ENCODE results near the gene SP1. TPM values are rescaled to one million over a fixed set of nuclear protein-coding genes. Genes with fewer than 3 reads are reported as not detected.

Gene SP1
- total and polyA plus RNA-seq, 2 of the 4 experiments (the other 2 are of a cell fraction) = 19.7 to 53.6 TPM

DNA sequence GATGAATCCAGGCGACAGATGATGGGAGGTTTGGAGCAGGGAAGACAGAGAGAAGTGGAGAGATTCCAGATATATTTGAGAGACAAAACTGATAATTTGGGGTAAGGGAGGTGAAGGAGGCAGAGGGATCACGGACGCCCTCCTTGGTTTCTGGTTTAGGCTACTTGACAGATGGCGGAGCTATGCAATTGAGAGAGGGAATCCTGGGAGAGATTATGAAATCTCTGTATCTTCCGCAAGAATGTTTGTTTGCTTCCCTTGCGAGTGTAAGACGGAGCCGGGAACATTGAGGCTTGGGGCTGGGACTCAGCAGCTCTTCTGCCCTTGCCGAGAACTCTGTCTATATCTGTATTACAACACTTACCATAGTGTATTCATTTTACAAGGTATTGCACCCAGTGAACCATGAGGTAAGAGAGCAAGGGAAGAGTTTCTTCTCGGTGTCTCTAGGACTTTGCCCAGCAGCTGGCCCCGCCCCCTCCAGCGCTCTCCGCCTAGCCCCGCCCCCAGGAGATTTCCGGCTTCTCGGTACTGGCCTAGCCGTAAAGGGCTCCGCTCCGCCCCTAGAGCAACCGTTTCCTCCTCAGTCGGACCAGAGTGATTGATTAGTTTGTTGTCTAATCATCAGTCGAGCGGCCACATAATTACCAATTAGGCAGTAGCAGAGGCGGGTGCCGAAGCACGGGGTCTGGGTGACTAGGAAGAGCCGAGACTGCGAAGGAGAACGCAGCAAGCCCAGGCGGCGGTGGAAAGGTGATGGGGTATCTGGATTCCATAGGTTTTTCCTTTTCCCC, 61.3 kb downstream of the SP1 start, which contains the start of gene PRR13:
Gene PRR13 (plus strand): TSS at position 695 of the 794 bp plus-strand sequence. CDS start 981 bp downstream, outside the sequence.
- peak within 1 kb of the TSS; percentile 88 for H3K9ac ChIP-seq (ENCODE audit: low read depth, low read length)
- H2AFZ ChIP-seq (replicated peaks; ENCODE audit: low read length, poor library complexity) = peak within 1 kb of the TSS; percentile 87
- intact Hi-C loops (cut with micrococcal nuclease) (no loop called here), in situ Hi-C loops (cut with MboI; ENCODE audit: low sequenced_read_pairs) (no loop called here), dilution Hi-C loops (cut with HindIII; ENCODE audit: low sequenced_read_pairs, unreplicated experiment) (no loop called here)
- ATAC-seq (ENCODE audit: low read depth) (peak; percentile 99), DNase-seq (peak; percentile 99)
- H4K20me1 ChIP-seq (ENCODE audit: insufficient read depth, low read length) = no peaks in the 10 kb centered on the region
- H4K8ac ChIP-seq (ENCODE audit: low read depth in 2 of 2, low read length in 2 of 2) = peak within 1 kb of the TSS; percentile 65 to 96
- peak within 1 kb of the TSS; percentile 52 for H2BK20ac ChIP-seq (ENCODE audit: low read depth, low read length)
- peak within 1 kb of the TSS; percentile 77 for H2BK120ac ChIP-seq (ENCODE audit: low read depth, low read length)
- H3K27ac ChIP-seq (ENCODE audit: insufficient read depth, low read length) = peak within 1 kb of the TSS; percentile 92
- TF ChIP-seq MAZ (IDR thresholded peaks at IDR 0.05; ENCODE audit: borderline replicate concordance, low read depth, low read length) = peak; percentile 38; the same call in 1 of the 2 replicates
- TF ChIP-seq, protein P1, sequence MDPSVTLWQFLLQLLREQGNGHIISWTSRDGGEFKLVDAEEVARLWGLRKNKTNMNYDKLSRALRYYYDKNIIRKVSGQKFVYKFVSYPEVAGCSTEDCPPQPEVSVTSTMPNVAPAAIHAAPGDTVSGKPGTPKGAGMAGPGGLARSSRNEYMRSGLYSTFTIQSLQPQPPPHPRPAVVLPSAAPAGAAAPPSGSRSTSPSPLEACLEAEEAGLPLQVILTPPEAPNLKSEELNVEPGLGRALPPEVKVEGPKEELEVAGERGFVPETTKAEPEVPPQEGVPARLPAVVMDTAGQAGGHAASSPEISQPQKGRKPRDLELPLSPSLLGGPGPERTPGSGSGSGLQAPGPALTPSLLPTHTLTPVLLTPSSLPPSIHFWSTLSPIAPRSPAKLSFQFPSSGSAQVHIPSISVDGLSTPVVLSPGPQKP (IDR thresholded peaks at IDR 0.05; ENCODE audit: borderline replicate concordance, low read depth, low read length) = no peak
- TF ChIP-seq POLR2A (IDR thresholded peaks at IDR 0.05; ENCODE audit: low read depth, low read length) = peak; percentile 92
- TF ChIP-seq RAD21 (IDR thresholded peaks at IDR 0.05; ENCODE audit: low read length) = no peak
- TF ChIP-seq MXI1 (IDR thresholded peaks at IDR 0.05; ENCODE audit: borderline replicate concordance, low read depth, low read length) = peak; percentile 40; the same call in 1 of the 2 replicates
- TF ChIP-seq CEBPB (IDR thresholded peaks at IDR 0.05; ENCODE audit: low read depth, low read length) = peak; percentile 89
- TF ChIP-seq, protein P2, sequence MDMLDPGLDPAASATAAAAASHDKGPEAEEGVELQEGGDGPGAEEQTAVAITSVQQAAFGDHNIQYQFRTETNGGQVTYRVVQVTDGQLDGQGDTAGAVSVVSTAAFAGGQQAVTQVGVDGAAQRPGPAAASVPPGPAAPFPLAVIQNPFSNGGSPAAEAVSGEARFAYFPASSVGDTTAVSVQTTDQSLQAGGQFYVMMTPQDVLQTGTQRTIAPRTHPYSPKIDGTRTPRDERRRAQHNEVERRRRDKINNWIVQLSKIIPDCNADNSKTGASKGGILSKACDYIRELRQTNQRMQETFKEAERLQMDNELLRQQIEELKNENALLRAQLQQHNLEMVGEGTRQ (IDR thresholded peaks at IDR 0.05; ENCODE audit: low read depth, low read length) = peak; percentile 61; the same call in 1 of the 2 replicates
- peak within 1 kb of the TSS; percentile 97 for H3K23ac ChIP-seq (ENCODE audit: low read depth, low read length)
- H3K4ac ChIP-seq (ENCODE audit: low read depth, low read length) = peak within 1 kb of the TSS; percentile 93
- H3K14ac ChIP-seq (replicated peaks; ENCODE audit: low read depth, low read length) = peak within 1 kb of the TSS; percentile 98
- peak within 1 kb of the TSS; percentile 95 for H4K5ac ChIP-seq (ENCODE audit: low read depth, low read length)
- H3K4me1 ChIP-seq (ENCODE audit: control insufficient read depth, insufficient read depth, low read length) = peaks cover 8% of the 10 kb centered on the region
- H4K91ac ChIP-seq (ENCODE audit: insufficient read depth, low read depth, low read length) = peak within 1 kb of the TSS; percentile 79
- POLR2A ChIA-PET (ENCODE audit: unreplicated experiment) = interaction anchor here (0.5 to 0.8 kb wide), 3 partner anchors 14 to 189 kb away, joined by 3 to 4 read pairs (median 4); no protein-coding TSS in a partner anchor
- H3K9me3 ChIP-seq (ENCODE audit: control insufficient read depth, insufficient read depth, low read length) = no peaks in the 10 kb centered on the region
- H2AK9ac ChIP-seq (replicated peaks; ENCODE audit: low read depth, low read length, poor library complexity) = peak within 1 kb of the TSS; percentile 92
- 5% methylated on average over 7 of the region's 31 CpGs; no CpG with 5 or more reads in 1 of the 2 experiments for WGBS, 2 experiments (ENCODE audit: extremely low coverage in 2 of 2, insufficient read length in 1 of 2)
- no peaks in the 10 kb centered on the region; the same call in 1 of the 2 replicates for H3K9me1 ChIP-seq (ENCODE audit: insufficient read depth, low read length)
- peaks cover 13% of the 10 kb centered on the region; the same call in 1 of the 2 replicates for H3K36me3 ChIP-seq (ENCODE audit: control insufficient read depth, insufficient read depth, low read length)
- H2BK15ac ChIP-seq (ENCODE audit: low read depth, low read length) = peak within 1 kb of the TSS; percentile 80; the same call in 2 of the 3 replicates
- no TSS peak for BruUV-seq (replicated peaks)
- H3K27me3 ChIP-seq (ENCODE audit: control insufficient read depth, insufficient read depth, low read length) = no peaks in the 10 kb centered on the region
- peaks cover 22 to 32% of the 10 kb centered on the region in 2 experiments for H3K79me1 ChIP-seq (ENCODE audit: low read depth in 1 of 2, low read length in 2 of 2)
- peak within 1 kb of the TSS; percentile 97 for H3K4me2 ChIP-seq (ENCODE audit: low read depth, low read length)
- H2BK5ac ChIP-seq (ENCODE audit: low read depth, low read length, poor library complexity, severe bottlenecking) = peak within 1 kb of the TSS; percentile 95
- CTCF ChIA-PET = interaction anchor here (1.0 kb wide), 2 partner anchors 20 to 120 kb away, joined by 3 to 5 read pairs; partner anchors contain the start of gene AAAS
- H3K56ac ChIP-seq (ENCODE audit: extremely low read depth, insufficient read depth, low read length) = peak within 1 kb of the TSS; percentile 91
- peak within 1 kb of the TSS; percentile 86 for H3K4me3 ChIP-seq (ENCODE audit: insufficient read depth, low read depth, low read length)
- peak within 1 kb of the TSS; percentile 94 for H3K18ac ChIP-seq (ENCODE audit: low read depth, low read length)
- H2AK5ac ChIP-seq (ENCODE audit: low read depth, low read length) = peak within 1 kb of the TSS; percentile 75

Measured in IMR-90 (cell line).